Measurements from ENCODE around the gene P3H4. TPM values are rescaled to one million over a fixed set of nuclear protein-coding genes. Genes with fewer than 3 reads are reported as not detected.
"Not testable (repeated sequence)": the region's sequence is repeated elsewhere in the genome, so short reads cannot be mapped to it uniquely, and the experiment has no call there.

P3H4 gene
- total RNA-seq, 4 donors from 2014 or later, result 8.3 to 20.9 (median 19.1) TPM

DNA sequence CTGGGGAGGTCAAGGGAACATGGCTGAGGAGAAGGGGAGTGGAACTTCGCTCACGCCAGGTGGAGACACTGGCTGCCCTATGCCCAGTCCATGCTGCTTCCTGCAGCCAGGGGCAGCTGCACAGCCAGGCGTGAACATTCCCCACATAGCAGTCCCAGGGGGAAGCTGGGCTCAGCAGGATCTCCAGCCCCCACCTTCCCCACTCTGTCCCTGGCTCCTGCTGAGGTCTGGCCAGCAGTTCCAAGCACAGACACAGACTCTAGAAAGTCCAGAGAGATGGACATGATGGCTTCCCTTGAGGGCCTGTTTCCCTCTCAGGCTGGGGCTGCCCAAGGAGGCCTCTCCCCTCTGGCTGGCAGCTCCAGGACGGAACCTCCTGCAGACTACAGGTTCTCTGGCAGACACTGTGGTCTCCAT, 34.6 kb downstream of the P3H4 start:
- WGBS, 2 donors (ENCODE audit: low coverage in 1 of 2), result 47% methylated on average over 3 of the region's 4 CpGs; no CpG with 5 or more reads in 1 of the 2 donors
- ATAC-seq, result peak; percentile 49
- H3K4me3 ChIP-seq, result no peak overlapping the region

DNA sequence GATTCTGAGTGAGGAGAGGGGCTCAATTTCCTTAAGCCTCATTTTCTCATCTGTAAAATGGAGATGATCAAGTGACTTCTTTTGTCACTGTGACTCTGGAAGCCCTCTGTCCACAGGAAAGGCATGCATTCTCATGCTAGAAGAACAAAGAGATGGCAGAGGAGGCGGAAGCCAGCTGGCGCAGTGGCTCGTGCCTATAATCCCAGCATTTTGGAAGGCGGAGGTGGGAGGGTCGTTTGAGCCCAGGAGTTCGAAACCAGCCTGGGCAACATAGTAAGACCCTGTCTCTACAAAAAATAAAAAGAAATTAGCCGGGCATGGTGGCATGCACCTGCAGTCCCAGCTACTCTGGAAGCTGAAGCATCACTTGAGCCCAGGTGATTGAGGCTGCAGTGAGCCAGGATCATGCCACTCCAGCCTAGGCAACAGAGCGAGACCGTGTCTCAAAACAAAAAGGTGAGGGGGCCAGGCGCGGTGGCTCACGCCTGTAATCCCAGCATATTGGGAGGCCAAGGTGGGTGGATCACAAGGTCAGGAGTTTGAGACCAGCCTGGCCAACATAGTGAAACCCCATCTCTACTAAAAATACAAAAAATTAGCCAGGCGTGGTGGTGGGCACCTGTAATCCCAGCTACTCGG, 35.4 kb downstream of the P3H4 start:
- H3K9me3 ChIP-seq, H3K4me3 ChIP-seq, ATAC-seq, H3K36me3 ChIP-seq: not testable (repeated sequence)
- WGBS, 2 donors (ENCODE audit: low coverage in 1 of 2), result 83 to 96% methylated on average over 3 to 6 of the region's 14 CpGs
- Histone ChIP-seq H3K27me3 (peaks cover 13% of the 10 kb centered on the region), H3K27ac (peak overlapping the region in 2 of 4 donors; percentile 73 to 74), H3K4me1 (peaks cover 0 to 72% (median 38%) of the 10 kb centered on the region in 3 donors)

More for the DNA sequence above, 34.6 kb downstream of the P3H4 start:
- Histone ChIP-seq H3K27ac (peak overlapping the region in 3 of 4 donors; percentile 73 to 75 (median 74)), H3K36me3 (no peaks in the 10 kb centered on the region), H3K4me1 (peaks cover 0 to 76% (median 41%) of the 10 kb centered on the region in 3 donors), H3K27me3 (peaks cover 16% of the 10 kb centered on the region), H3K9me3 (no peaks in the 10 kb centered on the region)
- TF ChIP-seq, protein P1, sequence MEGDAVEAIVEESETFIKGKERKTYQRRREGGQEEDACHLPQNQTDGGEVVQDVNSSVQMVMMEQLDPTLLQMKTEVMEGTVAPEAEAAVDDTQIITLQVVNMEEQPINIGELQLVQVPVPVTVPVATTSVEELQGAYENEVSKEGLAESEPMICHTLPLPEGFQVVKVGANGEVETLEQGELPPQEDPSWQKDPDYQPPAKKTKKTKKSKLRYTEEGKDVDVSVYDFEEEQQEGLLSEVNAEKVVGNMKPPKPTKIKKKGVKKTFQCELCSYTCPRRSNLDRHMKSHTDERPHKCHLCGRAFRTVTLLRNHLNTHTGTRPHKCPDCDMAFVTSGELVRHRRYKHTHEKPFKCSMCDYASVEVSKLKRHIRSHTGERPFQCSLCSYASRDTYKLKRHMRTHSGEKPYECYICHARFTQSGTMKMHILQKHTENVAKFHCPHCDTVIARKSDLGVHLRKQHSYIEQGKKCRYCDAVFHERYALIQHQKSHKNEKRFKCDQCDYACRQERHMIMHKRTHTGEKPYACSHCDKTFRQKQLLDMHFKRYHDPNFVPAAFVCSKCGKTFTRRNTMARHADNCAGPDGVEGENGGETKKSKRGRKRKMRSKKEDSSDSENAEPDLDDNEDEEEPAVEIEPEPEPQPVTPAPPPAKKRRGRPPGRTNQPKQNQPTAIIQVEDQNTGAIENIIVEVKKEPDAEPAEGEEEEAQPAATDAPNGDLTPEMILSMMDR (IDR thresholded peaks at IDR 0.05), result peak in 2 of 4 experiments; percentile 26 to 35
- TF ChIP-seq EP300 (IDR thresholded peaks at IDR 0.05) (no peak), POLR2A (IDR thresholded peaks at IDR 0.05) (no peak), POLR2AphosphoS5 (IDR thresholded peaks at IDR 0.05) (no peak)

DNA sequence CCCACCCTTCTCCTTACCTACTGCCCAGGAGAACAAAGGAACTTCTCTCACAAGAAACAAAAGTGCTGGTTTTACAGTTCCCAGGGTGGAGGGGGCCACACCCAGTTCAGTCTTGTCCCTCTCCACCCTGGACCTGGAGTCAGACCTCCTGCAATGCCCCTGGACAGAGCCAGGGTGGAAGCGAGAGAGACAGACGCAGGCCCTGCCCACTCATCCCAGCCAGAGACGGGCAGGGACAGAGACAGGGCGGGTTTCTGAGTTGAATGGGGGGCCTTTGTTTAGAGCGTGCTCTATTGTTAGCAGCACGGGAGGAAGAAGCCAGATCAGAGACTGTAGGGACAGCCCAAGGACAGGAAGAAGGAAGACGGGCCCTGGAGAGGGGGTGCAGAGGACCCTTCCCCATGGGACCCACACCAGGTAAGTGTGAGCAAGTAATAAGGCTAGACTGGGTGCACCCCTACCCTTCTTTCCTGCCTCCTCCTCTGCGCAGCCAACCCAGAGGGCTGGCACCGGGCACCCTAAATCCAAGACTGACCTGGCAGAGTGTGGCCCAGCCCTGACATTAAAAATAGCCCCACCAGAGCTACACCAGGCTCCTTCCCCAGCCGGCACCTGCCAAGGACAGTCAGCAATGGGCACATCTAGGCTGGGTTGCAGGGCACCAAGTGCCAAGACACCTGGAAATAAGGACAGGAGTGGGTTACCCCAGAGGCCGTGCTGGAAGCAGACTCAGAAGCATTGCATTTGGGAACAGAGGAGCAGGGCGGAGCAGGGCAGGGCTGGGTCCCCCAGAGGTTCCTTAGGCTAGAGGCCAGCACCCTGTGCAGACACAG, 36.1 kb downstream of the P3H4 start:
- peak overlapping the region in 3 of 4 donors; percentile 31 to 74 (median 41) for H3K27ac ChIP-seq

DNA sequence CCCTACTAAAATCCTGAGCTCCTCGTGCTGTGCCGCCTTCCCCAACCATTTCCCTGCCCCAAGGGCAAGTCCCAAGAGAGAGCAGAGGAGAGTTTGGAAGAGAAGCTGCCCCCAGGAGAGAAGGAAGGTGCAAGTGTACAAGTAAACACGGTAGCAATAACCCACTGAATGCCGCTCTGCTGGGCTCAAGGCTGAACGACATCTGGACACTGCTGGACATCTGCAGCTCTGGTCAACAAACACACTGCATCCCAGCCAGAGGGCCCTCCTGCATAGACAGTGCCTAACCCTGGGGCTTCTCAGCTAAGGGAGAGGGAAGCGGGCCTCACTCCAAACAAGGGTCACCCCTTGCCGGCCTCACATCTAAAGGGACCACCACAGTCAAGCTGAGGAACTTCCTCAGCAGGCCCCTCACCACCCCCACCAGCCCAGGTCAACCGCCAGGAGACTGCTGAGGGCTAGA, 38.0 kb downstream of the P3H4 start:
- Histone ChIP-seq H3K36me3 (peaks cover 0 to 29% of the 10 kb centered on the region in 2 donors), H3K9me3 (no peaks in the 10 kb centered on the region), H3K27ac (peak overlapping the region in 2 of 4 donors; percentile 6 to 47), H3K4me3 (no peak overlapping the region), H3K27me3 (peaks cover 10% of the 10 kb centered on the region), H3K4me1 (peaks cover 0 to 69% (median 38%) of the 10 kb centered on the region in 3 donors)
- TF ChIP-seq EP300 (IDR thresholded peaks at IDR 0.05) (no peak), POLR2A (IDR thresholded peaks at IDR 0.05) (no peak), POLR2AphosphoS5 (IDR thresholded peaks at IDR 0.05) (no peak)
- TF ChIP-seq, protein P1 (IDR thresholded peaks at IDR 0.05), result no peak
- ATAC-seq, result no peak
- WGBS, 2 donors (ENCODE audit: low coverage in 1 of 2), result 100% methylated on average over 1 of the region's 8 CpGs

More for the DNA sequence above, 36.1 kb downstream of the P3H4 start:
- Histone ChIP-seq H3K36me3 (peaks cover 0 to 10% of the 10 kb centered on the region in 2 donors), H3K4me3 (no peak overlapping the region), H3K27me3 (peaks cover 10% of the 10 kb centered on the region), H3K4me1 (peaks cover 0 to 69% (median 38%) of the 10 kb centered on the region in 3 donors), H3K9me3 (no peaks in the 10 kb centered on the region)
- 79 to 81% methylated on average over 2 to 8 of the region's 12 CpGs for WGBS, 2 donors (ENCODE audit: low coverage in 1 of 2)
- TF ChIP-seq EP300 (IDR thresholded peaks at IDR 0.05), result no peak
- no peak for TF ChIP-seq POLR2AphosphoS5 (IDR thresholded peaks at IDR 0.05)
- TF ChIP-seq, protein P1 (IDR thresholded peaks at IDR 0.05), result no peak
- no peak for TF ChIP-seq POLR2A (IDR thresholded peaks at IDR 0.05)
- no peak for ATAC-seq

DNA sequence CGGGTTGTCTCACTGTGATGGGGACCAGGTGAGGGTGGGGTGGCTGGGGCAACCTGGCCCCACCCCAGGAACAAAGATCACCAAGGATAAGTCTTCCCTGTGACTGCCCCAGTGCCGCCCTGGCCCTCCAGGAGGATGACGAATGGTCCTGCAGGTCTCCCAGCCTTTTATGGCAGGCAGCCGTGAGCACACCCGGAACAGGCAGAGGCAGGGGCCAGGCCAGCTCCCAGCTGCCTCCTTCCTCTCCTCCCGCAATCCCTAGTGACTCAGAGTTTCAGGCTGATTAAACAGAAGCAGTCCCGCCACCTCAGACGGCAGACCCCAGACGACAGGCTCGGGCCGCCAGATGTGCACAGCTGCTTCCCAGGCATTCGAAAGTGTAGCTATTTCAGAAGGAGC, 38.6 kb downstream of the P3H4 start:
- peak; percentile 57 for ATAC-seq
- H3K36me3 ChIP-seq, result peaks cover 0 to 35% of the 10 kb centered on the region in 2 donors
- no peaks in the 10 kb centered on the region for H3K9me3 ChIP-seq
- no peak overlapping the region for H3K4me3 ChIP-seq
- H3K27me3 ChIP-seq, result peaks cover 10% of the 10 kb centered on the region
- no peak for TF ChIP-seq POLR2A (IDR thresholded peaks at IDR 0.05)
- TF ChIP-seq, protein P1 (IDR thresholded peaks at IDR 0.05), result no peak
- no peak for TF ChIP-seq EP300 (IDR thresholded peaks at IDR 0.05)
- TF ChIP-seq POLR2AphosphoS5 (IDR thresholded peaks at IDR 0.05), result no peak
- H3K27ac ChIP-seq, result peak overlapping the region in 2 of 4 donors; percentile 6 to 47
- WGBS, 2 donors (ENCODE audit: low coverage in 1 of 2), result no CpG with 5 or more reads among the region's 12 CpGs
- peaks cover 0 to 64% (median 38%) of the 10 kb centered on the region in 3 donors for H3K4me1 ChIP-seq
